Esophagus squamous epithelium (tissue), 4 donors: ENCODE data around the gene RIMOC1.

ENCODE experiments used
- POLR2A ChIP-seq, 4 donors: fragments of 450-650 bp; IDR thresholded peaks; one replicate each; pipeline ENCODE4 v1.6.1; 2017; ENCODE audit warnings: antibody characterized with exemption in 4 of 4, mild to moderate bottlenecking in 4 of 4, moderate library complexity in 3 of 4
- TF ChIP-seq, protein P1 (sequence below), 6 experiments: fragments of 450-650 bp in 4 of 6; fragments of 200-600 bp in 2 of 6; sonication (generic) in 2 of 6; IDR thresholded peaks; one replicate each; pipeline ENCODE4 v1.5.1; 2016 to 2019; ENCODE audit warnings: antibody characterized with exemption in 6 of 6, mild to moderate bottlenecking in 4 of 6, moderate library complexity in 4 of 6

DNA sequence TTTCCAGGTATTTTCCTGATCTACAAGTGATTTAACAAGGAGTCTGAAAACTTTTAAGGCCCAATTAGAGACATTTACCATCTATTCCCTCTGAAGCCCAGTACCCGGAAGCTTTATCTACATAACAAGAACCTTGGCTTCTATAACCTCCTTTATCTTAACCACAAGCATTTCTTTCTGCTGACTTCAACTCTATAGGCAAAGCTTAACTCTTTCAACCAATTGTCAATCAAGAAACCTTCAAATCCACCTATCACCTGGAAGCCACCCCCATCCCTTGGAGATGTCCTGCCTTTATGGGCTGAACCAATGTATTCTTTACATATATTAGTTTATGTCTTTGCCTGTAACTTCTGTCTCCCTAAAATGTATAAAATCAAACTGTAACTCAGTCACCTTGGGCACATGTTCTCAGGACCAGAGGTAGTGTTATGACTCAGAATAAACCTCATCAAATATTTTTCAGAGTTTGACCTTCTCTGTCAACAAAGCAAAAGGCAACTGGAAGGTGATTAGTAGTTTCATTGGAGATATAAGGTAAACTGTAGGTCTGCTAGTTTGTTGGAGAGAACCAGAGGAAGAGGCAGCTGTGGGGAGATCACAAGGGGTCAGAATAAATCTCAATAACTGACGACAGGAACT lies 13.0 kb upstream of the RIMOC1 start:
- no peak for TF ChIP-seq POLR2A (IDR thresholded peaks at IDR 0.05)
- TF ChIP-seq, protein P1, sequence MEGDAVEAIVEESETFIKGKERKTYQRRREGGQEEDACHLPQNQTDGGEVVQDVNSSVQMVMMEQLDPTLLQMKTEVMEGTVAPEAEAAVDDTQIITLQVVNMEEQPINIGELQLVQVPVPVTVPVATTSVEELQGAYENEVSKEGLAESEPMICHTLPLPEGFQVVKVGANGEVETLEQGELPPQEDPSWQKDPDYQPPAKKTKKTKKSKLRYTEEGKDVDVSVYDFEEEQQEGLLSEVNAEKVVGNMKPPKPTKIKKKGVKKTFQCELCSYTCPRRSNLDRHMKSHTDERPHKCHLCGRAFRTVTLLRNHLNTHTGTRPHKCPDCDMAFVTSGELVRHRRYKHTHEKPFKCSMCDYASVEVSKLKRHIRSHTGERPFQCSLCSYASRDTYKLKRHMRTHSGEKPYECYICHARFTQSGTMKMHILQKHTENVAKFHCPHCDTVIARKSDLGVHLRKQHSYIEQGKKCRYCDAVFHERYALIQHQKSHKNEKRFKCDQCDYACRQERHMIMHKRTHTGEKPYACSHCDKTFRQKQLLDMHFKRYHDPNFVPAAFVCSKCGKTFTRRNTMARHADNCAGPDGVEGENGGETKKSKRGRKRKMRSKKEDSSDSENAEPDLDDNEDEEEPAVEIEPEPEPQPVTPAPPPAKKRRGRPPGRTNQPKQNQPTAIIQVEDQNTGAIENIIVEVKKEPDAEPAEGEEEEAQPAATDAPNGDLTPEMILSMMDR (IDR thresholded peaks at IDR 0.05): no peak
